Calu3 (cell line): ENCODE data around the gene ANKZF1. TPM values are rescaled to one million over a fixed set of nuclear protein-coding genes. Genes with fewer than 3 reads are reported as not detected.
A peak's percentile ranks its signal among the peaks of the same experiment; 100 is the strongest.

ENCODE experiments used
- BruUV-seq: library from RNA; stranded (reverse); fragments of 400-500 nt; replicated peaks from 2 replicates; lab custom pipeline; 2021; lab: Mats Ljungman, UMichigan
- CTCF ChIA-PET: fragments of 300-600 bp; sonication (Branson Sonifier 250); formaldehyde crosslinking; loops from one replicate; lab custom pipeline; 2022; ENCODE audit warnings: antibody characterized with exemption; lab: Charles Lee
- DNase-seq: peaks from one replicate; pipeline ENCODE4 v3.0.0; 2022
- H3K27ac Mint-ChIP-seq: one replicate; pipeline ENCODE4 v1.8.0; 2022; ENCODE audit warnings: mixed read lengths; ENCODE audit not compliant: unreplicated experiment
- H3K27me3 Mint-ChIP-seq: one replicate; pipeline ENCODE4 v1.8.0; 2022; ENCODE audit warnings: mixed read lengths; ENCODE audit not compliant: unreplicated experiment
- H3K36me3 Mint-ChIP-seq: one replicate; pipeline ENCODE4 v1.8.0; 2022; ENCODE audit warnings: mild to moderate bottlenecking, moderate library complexity, mixed read lengths; ENCODE audit not compliant: insufficient read depth, unreplicated experiment
- H3K4me1 Mint-ChIP-seq: one replicate; pipeline ENCODE4 v1.8.0; 2022; ENCODE audit warnings: mild to moderate bottlenecking, low read depth, mixed read lengths; ENCODE audit not compliant: unreplicated experiment
- H3K4me3 Mint-ChIP-seq: one replicate; pipeline ENCODE4 v1.8.0; 2022; ENCODE audit warnings: mild to moderate bottlenecking, low read depth, moderate library complexity, mixed read lengths; ENCODE audit not compliant: unreplicated experiment
- H3K9me3 Mint-ChIP-seq: one replicate; pipeline ENCODE4 v1.8.0; 2022; ENCODE audit warnings: low read depth, mixed read lengths; ENCODE audit not compliant: unreplicated experiment
- intact Hi-C: fragments of 100-400 bp; cut with micrococcal nuclease; formaldehyde crosslinking; loops from one replicate; pipeline ENCODE4 v1.10.0; 2022; ENCODE audit not compliant: unreplicated experiment
- total RNA-seq: library from RNA; stranded (reverse); gene quantifications from 2 replicates; pipeline ENCODE4 v1.2.3, GENCODE V29; 2022
- TF ChIP-seq, protein P1 (sequence below): fragments of 200-600 bp; IDR thresholded peaks from one replicate; pipeline ENCODE4 v1.8.0; 2022; ENCODE audit warnings: antibody characterized with exemption; ENCODE audit not compliant: unreplicated experiment

Gene ANKZF1
- total RNA-seq, 1 experiment from 2014 or later, result 56.6 TPM

DNA sequence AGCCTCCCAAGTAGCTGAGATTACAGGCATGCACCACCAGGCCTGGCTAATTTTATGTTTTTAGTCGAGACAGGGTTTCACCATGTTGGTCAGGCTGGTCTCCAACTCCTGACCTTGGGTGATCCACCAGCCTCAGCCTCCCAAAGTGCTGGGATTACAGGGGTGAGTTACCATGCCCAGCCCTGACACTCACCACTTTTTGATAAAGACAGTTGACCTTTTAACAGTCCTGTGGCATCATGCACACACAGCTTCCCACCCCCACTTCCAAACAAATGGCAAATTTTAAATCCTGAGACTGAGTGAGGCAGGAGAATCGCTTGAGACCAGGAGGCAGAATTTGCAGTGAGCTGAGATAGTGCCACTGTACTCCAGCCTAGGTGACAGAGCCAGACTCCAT, 43.4 kb downstream of the ANKZF1 start:
- Mint-ChIP-seq H3K36me3 (peaks cover 19% of the 10 kb centered on the region), H3K27me3 (no peaks in the 10 kb centered on the region), H3K9me3 (no peaks in the 10 kb centered on the region), H3K27ac (no peak overlapping the region), H3K4me1 (peaks cover 39% of the 10 kb centered on the region), H3K4me3 (no peak overlapping the region)
- intact Hi-C loops, result no loop called here
- TF ChIP-seq, protein P1, sequence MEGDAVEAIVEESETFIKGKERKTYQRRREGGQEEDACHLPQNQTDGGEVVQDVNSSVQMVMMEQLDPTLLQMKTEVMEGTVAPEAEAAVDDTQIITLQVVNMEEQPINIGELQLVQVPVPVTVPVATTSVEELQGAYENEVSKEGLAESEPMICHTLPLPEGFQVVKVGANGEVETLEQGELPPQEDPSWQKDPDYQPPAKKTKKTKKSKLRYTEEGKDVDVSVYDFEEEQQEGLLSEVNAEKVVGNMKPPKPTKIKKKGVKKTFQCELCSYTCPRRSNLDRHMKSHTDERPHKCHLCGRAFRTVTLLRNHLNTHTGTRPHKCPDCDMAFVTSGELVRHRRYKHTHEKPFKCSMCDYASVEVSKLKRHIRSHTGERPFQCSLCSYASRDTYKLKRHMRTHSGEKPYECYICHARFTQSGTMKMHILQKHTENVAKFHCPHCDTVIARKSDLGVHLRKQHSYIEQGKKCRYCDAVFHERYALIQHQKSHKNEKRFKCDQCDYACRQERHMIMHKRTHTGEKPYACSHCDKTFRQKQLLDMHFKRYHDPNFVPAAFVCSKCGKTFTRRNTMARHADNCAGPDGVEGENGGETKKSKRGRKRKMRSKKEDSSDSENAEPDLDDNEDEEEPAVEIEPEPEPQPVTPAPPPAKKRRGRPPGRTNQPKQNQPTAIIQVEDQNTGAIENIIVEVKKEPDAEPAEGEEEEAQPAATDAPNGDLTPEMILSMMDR, result no peak
- CTCF ChIA-PET, result interaction anchor here (0.6 to 2.8 kb wide), 4 partner anchors 11 to 1522 kb away, joined by 3 to 18 read pairs (median 6); no protein-coding TSS in a partner anchor
- no peak for DNase-seq
- BruUV-seq, result no TSS peak

DNA sequence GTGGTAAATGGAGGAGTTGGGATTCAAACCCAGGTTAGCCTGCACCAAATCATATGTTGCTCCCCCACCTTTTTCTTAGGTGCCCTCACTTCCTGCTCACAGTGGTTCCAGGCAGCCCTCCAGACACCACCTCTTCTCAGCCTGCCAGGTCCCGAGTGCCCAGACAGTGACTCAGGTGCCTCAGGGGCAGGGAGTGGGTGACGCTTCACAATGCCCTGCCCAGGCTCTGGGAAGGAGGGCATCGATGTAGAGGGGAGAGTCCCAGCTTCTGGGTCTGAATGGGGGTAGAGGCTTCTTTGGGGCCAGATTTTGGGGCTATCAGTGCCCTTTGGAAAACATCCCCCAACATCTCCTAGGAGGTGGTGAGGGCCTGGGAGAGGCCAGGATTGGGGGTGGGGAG, 44.3 kb downstream of the ANKZF1 start:
- Mint-ChIP-seq H3K36me3 (peaks cover 26% of the 10 kb centered on the region), H3K27ac (peak overlapping the region; percentile 89), H3K27me3 (no peaks in the 10 kb centered on the region), H3K4me1 (peaks cover 47% of the 10 kb centered on the region), H3K9me3 (no peaks in the 10 kb centered on the region), H3K4me3 (peak overlapping the region; percentile 0)
- intact Hi-C loops, result no loop called here
- CTCF ChIA-PET, result interaction anchor here (0.7 to 2.8 kb wide), 7 partner anchors 11 to 63 kb away, joined by 3 to 18 read pairs (median 5); partner anchors contain the start of genes GLB1L, STK16 and TUBA4A
- peak; percentile 89 for DNase-seq
- TF ChIP-seq, protein P1, result no peak
- no TSS peak for BruUV-seq

DNA sequence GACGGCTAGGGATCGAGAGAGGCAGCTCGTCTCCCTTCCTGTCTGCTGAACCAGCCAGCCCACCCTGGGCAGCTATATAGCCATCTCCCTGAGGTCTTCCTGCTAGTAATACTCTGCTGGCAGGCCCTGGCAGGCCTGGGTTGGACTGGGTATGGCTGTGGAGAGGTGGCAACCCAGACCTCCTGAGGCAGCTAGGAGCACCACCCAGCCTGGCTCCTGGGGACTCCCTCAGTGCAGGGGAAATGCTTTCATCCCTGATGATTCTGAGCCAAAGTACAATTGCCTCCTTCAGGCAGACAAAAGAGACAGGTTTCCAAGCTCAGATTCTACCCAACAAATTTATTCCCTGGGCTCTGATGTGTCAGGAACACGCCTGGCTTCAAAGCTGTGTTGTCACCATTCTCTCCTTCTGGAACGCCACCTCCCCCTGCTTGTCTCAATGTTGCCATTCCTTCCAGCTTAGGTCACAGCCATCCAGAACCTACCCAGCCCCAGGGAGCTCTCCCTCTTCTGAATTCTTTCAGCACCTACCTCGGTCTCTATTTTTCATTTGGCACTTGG, 44.8 kb downstream of the ANKZF1 start:
- Mint-ChIP-seq H3K27me3 (no peaks in the 10 kb centered on the region), H3K36me3 (peaks cover 31% of the 10 kb centered on the region), H3K9me3 (no peaks in the 10 kb centered on the region), H3K4me1 (peaks cover 43% of the 10 kb centered on the region), H3K27ac (peak overlapping the region; percentile 89), H3K4me3 (peak overlapping the region; percentile 0)
- CTCF ChIA-PET, result interaction anchor here (0.7 to 2.8 kb wide), 6 partner anchors 20 to 63 kb away, joined by 3 to 18 read pairs (median 5); partner anchors contain the start of genes GLB1L, STK16 and TUBA4A
- intact Hi-C loops, result no loop called here
- DNase-seq, result peak; percentile 75
- BruUV-seq, result TSS peak; percentile 77
- TF ChIP-seq, protein P1, result no peak

DNA sequence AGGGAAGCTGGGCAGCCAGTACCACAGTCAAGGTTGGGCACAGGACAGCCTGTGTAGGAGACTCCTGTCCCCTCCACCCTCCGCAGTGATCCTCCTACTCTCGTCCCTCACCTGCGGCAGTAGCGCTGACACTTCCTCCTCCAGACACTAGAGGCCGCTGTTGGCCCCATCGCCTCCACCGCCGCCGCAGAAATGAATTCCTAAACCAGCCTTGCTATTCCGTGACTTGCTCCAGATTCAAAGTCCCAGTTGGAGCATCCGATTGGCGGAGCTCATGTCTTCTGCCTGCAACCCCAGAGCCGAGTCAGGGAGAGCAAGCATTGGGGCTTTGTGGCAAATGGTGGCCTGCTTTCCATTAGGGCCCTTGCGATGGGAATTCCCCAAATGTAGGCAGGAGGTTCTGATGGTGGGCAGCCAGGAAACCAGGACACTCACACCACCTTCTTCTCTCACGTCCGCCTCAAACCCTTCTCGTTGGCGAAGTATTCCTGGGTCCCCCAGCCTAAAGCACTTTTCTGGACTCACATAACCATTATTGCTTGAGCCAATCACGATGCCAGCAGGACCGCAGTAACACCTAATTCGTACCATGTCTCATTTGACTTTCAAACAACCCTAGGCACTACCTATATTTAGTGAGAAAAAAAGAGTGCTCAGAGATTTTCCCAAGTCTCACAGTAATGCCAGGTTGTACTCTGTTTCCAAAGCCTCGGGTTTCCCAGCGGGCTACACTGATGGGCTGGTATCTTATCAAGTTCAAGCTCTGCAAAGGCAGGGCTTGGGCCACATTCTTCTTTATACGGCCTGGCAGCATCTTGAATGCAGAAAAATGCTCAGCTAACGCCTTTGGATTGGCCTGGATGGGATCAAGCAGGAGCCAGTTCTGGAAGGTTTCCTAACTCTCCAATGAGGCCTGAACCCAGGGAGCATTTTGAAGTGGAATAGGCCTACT, 48.4 kb downstream of the ANKZF1 start:
- H3K27me3 Mint-ChIP-seq, result no peaks in the 10 kb centered on the region
- intact Hi-C loops, result loop anchor here (5.0 kb wide), 1 partner anchor 61 kb away; the partner anchor contains the start of gene ABCB6
- TF ChIP-seq, protein P1, result peak; percentile 95
- peaks cover 39% of the 10 kb centered on the region for H3K36me3 Mint-ChIP-seq
- no peaks in the 10 kb centered on the region for H3K9me3 Mint-ChIP-seq
- H3K4me3 Mint-ChIP-seq, result peak overlapping the region; percentile 87
- DNase-seq, result peak; percentile 86
- H3K27ac Mint-ChIP-seq, result peak overlapping the region; percentile 83
- CTCF ChIA-PET, result interaction anchor here (0.6 to 4.0 kb wide), 11 partner anchors 12 to 101 kb away, joined by 3 to 41 read pairs (median 4); partner anchors contain the start of genes CNPPD1, GLB1L, STK16 and TUBA4A
- H3K4me1 Mint-ChIP-seq, result peaks cover 57% of the 10 kb centered on the region
- BruUV-seq, result no TSS peak
